8988T (cell line): ENCODE results near the gene INO80.

Experiments
- DNase-seq: peaks from one replicate; pipeline ENCODE4 v3.0.0; 2011

Gene INO80

GRCh38 chr15:40942878-40943277, 173.2 kb downstream of the INO80 start:
- no peak for DNase-seq

GRCh38 chr15:40942337-40942854, 173.7 kb downstream of the INO80 start:
- DNase-seq = no peak

GRCh38 chr15:40941528-40942336, 174.3 kb downstream of the INO80 start:
- DNase-seq = peak; percentile 90

- no peak for DNase-seq
Measured at GRCh38 chr15:40941068-40941527, 175.0 kb downstream of the INO80 start.

GRCh38 chr15:40940296-40940801, 175.7 kb downstream of the INO80 start:
- DNase-seq = no peak

- no peak for DNase-seq
Measured at GRCh38 chr15:40938536-40938870, 177.6 kb downstream of the INO80 start.

GRCh38 chr15:40937762-40938535, 178.1 kb downstream of the INO80 start:
- peak; percentile 90 for DNase-seq

- DNase-seq = no peak
Measured at GRCh38 chr15:40936709-40937666, 179.1 kb downstream of the INO80 start.

GRCh38 chr15:40936234-40936708, 179.8 kb downstream of the INO80 start:
- DNase-seq = no peak

GRCh38 chr15:40934457-40934856, 181.6 kb downstream of the INO80 start:
- no peak for DNase-seq

GRCh38 chr15:40933517-40933902, 182.6 kb downstream of the INO80 start:
- no peak for DNase-seq

- no peak for DNase-seq
Measured at GRCh38 chr15:40932649-40933516, 183.2 kb downstream of the INO80 start.

- DNase-seq = no peak
Measured at GRCh38 chr15:40932156-40932555, 183.9 kb downstream of the INO80 start.

- DNase-seq = no peak
Measured at GRCh38 chr15:40931300-40932142, 184.6 kb downstream of the INO80 start.

GRCh38 chr15:40930430-40931299, 185.4 kb downstream of the INO80 start:
- peak; percentile 68 for DNase-seq

GRCh38 chr15:40929660-40930429, 186.2 kb downstream of the INO80 start:
- no peak for DNase-seq
